GM19043 (cell line): ENCODE measurements around the gene RDX.
"Not testable (repeated sequence)": the region's sequence is repeated elsewhere in the genome, so short reads cannot be mapped to it uniquely, and the experiment has no call there.

Source experiments
- ATAC-seq: cut with Tn5 transposase; IDR thresholded peaks from one replicate; pipeline ENCODE4 v1.9.1; 2021; ENCODE audit warnings: low read depth; ENCODE audit not compliant: unreplicated experiment

The RDX gene

DNA sequence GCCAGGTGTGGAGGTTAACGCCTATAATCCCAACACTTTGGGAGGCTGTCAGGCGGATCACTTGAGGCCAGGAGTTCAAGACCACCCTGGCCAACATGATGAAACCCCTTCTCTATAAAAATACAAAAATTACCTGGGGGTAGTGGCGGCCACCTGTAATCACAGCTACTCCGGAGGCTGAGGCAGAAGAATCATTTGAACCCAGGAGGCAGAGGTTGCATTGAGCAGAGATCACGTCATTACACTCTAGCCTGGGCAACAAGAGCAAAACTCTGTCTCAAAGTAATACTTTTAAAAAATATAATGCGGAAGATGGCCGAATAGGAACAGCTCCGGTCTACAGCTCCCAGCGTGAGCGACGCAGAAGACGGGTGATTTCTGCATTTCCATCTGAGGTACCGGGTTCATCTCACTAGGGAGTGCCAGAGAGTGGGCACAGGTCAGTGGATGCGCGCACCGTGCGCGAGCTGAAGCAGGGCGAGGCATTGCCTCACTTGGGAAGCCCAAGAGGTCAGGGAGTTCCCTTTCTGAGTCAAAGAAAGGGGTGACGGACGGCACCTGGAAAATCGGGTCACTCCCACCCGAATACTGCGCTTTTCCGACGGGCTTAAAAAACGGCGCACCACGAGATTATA is 87.6 kb downstream of the RDX start:
- ATAC-seq: not testable (repeated sequence)

DNA sequence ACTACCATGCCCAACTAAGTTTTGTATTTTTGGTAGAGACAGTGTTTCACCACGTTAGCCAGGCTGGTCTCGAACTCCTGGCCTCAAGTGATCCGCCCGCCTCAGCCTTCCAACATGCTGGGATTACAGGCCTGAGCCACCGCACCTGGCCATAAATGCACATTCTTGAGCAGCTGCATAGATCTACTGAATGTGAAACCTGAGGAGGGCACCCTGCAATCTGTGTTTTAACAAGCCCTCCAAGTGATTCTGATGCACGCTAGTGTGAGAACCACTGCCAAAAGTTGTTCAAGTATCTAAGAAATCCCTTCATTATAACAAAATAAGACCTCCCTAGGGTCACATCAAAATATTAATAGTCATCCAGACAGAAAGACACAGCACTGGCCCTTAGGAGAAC is 89.3 kb downstream of the RDX start:
- ATAC-seq: no peak

DNA sequence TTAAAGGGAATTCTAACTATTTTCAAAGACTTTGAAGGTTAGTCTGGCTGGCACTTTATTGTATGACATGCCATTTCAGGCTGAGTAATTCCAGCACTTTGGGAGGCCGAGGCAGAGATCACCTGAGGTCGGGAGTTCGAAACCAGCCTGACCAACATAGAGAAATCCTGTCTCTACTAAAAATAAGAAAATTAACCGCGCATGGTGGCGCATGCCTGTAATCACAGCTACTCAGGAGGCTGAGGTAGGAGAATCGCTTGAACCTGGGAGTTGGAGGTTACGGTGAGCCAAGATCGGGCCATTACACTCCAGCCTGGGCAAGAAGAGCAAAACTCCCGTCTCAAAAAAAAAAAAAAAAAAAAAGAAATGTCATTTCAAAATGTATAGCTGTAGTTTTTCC is 95.6 kb downstream of the RDX start:
- ATAC-seq: no peak

DNA sequence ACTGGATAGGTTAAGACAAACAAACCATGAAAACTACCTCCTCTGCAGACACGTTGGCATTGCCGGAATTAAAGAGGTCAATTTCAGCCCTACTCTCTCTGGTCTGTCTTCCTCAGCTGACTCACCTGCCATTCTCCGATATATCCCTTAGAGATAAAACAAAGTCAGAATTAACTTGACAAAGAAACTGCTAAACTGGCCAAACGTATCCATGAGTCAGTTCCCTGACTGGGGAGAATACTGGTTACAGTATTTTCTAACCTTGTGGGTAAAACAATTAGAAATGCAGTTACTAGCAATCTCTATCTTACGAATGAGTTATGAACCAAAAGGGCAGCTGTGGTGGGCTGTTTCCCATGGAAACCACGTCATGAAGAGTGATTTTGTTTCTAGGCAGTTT is 96.2 kb downstream of the RDX start:
- no peak for ATAC-seq

DNA sequence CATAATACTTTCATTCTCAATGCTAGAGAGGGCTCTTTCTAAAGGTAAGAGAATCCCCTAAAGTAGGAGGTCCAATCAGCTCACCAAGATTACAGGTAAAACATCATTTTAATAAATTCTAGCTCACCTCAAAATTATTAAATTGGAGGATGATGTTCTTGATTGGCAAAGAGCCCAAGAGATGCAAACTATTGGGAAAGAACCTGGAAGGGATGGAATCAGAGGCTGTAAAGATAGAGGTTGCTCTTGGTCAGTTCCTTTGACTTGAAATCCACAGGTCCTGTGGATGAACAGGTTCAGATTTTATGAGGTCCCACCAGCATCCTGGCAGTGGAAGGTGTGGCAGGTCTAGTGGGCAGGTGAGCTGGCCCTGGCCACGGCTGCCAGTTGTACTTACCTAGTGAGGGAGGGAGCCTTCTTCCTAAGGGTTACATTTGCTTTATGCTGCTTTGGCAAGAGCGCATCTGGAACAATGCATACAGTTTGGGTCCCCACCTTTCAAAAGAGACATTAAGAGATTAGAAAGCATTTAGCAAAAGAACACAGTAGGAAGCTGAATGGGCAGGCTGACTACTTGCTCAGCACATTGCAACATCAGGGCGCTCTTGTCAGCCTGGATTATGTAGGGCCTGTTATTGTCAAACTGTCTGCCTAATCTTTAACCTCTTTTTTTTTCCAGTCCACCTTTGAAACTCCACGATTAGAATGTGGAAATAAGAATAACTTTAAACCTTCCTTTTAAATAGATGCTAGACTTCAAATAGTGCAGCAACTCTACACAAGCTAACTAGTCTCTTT is 97.0 kb downstream of the RDX start:
- no peak for ATAC-seq

DNA sequence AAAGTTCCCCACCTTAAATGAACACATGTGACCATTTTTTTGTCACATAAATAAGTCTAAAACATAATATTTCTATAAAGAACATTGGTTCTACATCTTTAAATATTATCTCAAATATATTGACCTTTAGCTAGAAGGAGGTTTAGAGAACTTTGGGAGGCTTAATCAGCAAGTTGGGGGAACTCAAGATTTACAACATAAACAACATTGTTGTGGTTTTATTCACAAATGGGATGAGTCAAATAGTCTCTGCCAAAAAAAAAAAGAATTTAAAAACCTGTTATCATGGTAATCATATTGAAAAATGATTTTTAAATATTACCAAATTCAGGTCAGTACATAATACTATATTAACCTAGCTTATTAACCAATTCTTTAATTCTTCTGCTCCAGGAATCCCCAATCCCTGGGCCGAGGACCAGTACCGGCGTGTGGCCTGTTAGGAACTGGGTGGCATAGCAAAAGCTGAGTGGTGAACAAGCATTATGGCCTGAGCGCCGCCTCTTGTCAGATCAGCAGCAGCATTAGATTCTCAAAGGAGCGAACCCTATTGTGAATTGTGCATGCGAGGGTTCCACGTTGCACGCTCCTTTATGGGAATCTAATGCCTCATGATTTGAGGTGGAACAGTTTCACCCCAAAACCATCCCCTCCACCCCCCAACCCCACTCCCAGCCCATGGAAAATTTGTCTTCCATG is 98.2 kb downstream of the RDX start:
- ATAC-seq: no peak

DNA sequence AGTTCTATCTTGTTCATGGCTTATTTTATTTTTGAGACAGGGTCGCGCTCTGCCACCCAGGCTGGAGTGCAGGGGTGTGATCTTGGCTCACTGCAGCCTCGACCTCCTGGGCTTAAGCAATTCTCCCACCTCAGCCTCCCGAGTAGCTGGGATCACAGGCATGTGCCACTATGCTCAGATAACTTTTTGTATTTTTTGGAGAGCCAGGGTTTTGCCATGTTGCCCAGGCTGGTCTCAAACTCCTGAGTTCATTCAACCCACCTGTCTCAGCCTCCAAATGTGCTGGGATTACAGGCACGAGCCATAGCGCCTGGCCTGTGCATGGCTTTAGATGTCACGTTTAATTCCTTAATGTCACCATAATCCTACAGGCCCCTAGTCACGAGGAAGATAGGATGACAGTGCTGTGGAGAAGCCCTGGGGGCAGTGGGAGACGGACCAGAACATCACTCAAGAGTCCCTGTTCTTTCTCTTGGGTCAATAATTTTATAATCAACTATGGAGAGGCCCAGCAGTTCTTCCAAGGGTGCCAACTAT is 99.5 kb downstream of the RDX start:
- no peak for ATAC-seq

DNA sequence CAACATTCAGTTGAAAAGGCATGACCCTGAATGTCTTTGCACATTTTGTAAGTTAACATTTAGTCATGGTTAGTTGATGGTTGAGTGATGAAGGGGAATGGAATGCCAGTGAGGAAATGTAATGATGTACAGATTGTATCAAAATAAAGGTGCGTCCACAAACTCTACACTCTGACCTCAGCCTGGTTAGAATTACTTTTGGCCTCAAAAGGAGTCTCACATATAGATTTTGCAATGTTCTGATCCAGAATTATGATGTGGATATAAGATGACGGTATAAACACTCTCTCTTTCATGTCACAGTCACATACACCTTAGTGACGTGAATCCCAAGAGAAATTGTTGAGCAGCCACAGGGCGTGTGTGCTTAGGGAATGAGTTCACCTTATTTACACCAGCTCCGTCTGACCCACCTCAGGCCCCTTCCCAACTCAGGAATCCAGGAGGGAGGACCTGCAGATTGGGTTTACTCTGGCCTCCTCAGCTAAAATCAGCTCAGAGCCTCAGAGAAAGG is 100.1 kb downstream of the RDX start:
- ATAC-seq: no peak

DNA sequence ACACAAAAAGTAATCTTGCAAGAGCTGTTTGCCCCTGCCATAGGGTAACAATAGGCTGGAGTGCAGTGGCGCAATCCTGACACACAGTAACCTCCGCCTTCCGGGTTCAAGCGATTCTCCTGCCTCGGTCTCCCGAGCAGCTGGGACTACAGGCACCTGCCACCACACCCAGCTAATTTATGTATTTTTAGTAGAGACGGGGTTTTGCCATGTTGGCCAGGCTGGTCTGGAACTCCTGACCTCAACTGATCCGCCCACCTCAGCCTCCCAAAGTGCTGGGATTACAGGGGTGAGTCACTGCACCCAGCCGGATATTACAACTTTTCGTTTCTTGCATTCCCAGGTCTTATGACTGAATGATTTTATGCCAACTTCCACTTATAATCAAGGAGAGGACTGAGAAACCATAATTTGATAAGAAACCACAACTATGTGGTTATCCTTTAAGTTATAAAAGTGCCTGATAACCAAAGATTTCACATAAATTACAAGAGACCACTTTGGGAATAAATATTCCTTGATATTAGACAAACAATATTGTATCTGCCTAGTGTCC is 102.1 kb downstream of the RDX start:
- not testable (repeated sequence) for ATAC-seq

DNA sequence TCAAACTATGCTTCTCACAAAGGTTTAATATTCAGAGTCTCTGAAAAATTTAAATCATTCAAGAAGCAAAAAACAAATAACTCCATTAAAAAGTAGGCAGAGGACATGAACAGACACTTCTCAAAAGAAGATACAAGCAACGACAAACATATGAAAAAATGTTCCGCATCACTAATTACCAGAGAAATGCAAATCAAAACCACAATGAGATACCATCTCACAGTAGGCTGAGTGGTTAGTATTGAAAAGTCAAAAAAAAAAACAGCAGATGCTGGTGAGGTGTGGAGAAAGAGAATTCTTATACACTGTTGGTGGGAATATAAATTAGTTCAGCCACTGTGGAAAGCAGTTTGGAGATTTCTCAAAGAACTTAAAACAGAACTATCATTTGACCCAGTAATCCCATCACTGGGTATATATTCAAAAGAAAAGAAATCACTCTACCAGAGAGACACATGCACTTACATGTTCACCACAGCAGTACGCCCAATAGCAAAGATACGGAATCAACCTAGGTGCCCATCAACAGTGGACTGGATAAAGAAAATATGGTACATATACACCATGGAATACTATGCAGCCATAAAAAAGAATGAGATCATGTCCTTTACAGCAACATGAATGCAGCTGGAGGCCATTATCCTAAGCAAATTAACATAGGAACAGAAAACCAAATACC is 103.7 kb downstream of the RDX start:
- not testable (repeated sequence) for ATAC-seq

DNA sequence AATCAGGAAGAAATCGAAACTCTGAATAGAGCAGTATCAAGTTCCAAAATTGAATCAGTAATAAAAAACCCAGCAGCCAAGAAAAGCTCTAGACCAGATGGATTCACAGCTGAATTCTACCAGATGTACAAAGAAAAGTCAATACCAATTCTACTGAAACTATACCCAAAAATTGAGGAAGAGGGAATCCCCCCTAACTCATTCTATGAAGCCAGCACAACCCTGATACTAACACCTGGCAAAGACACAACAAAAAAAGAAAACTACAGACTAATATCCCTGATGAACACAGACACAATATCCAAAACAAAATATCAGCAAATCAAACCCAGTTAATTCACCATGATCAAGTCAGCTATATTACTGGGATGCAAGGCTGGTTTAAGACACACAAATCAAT is 105.5 kb downstream of the RDX start:
- no peak for ATAC-seq

DNA sequence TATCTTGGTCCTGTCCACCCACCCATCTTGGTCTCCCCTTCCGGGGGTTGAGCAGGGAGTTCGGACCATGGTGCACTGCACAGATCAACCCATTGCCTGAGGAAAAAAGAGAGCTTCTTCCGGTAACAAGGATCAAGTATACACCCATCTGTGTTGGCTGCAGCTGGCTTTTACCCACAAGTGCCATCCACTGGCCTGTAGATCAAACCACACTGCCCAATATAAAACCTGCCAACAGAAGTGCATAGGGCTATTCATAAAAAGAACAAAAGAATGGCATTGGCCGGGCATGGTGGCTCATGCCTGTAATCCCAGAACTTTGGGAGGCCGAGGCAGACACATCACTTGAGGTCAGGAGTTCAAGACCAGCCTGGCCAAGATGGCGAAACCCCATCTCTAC is 108.7 kb downstream of the RDX start:
- no peak for ATAC-seq

DNA sequence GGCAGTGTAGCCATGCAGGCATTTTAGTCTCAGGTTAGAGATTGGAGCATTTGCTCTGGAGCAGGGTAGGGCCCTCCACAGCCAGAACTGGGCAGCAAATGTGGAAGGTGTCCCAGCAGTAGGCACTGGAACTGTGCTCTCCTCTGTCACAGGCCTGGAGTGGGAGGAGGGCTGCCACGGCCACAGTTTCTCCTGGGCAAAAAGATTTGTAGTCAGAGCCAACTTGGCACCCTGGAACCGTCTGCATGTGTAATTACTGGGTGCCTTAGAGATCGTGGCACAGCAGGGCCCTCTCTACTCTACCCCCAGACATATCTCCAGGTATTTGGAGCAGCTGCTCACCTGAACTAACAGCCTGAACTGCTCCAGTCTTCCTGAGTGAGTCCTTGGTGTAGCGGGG is 109.5 kb downstream of the RDX start:
- ATAC-seq: no peak

DNA sequence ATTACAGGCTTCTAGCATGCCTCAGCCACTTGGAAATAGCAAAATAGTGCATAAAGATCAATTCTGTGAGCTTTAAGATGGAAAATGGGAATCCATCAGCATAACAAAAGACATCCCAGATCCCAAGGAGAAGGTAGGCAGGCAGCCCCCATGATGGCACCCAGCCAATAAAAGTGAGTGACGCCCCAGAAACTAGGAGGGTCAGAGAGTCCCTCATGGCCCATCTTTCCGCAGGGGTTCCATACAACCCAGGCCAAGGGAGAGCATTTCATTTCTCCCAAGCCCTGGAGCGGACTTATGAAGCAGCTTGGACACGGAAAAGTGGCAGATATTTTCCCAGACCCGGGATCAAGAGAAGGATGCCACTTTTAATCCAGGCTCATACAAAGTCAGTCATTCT is 110.0 kb downstream of the RDX start:
- ATAC-seq: no peak

DNA sequence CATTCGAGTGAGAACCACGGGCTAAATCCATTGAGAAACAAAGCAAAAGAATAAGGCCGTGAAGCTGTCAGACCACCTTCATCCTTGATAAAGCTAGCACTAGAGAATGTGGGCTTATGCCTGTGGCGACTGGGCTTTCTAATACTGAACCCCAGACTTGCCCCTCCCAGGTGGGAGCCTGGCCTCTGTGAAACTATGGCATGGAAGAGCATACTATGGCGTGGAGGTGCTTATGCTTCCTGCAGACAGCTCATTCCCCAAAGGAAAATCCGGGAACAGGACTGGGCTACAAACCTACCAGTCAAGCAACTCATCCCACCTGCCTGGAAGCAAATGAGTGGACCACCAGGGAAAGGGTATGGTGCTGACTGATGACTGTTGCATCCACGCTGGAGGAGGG is 110.8 kb downstream of the RDX start:
- ATAC-seq: no peak

DNA sequence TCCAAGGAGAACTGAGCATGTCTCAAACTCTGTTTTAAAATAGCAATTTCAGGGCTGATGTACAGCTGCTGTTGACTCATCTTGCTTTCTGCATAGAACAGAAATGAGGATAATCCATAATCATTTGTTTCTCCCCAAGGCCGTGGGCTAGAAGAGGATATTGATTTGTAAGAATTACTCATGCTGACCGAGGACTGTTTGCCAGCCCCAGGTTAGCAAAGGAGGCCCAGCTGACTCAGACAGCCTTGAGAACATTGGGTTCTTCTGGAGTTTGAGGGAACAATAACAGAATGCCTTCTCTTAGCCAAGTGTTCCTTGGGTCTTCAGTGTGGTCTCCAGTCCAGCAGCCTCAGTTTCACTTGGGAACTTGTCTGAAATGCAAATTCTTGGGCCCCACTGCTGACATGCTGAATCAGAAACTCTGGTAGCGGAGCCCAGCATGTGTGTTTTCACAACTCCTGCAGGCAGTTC is 111.3 kb downstream of the RDX start:
- ATAC-seq: no peak

DNA sequence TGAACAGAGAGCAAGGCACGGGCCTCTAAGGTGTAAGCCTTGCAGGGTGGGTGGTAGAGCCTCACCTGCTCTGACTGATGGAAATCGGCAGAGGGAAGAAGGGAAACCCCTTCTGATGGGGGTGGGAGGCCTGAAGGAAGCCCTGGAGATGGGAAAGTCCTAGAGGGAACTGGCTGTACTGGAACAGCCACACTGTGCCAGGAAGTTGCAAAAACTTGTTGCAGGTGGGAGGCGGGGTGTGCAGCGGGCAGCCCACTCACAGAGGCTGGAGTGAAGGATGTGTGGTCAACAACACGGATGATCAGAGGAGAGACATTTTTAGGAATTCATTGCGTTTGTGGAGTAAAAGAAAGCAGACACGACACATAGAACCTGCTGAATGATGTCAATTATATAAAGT is 112.0 kb downstream of the RDX start:
- no peak for ATAC-seq

DNA sequence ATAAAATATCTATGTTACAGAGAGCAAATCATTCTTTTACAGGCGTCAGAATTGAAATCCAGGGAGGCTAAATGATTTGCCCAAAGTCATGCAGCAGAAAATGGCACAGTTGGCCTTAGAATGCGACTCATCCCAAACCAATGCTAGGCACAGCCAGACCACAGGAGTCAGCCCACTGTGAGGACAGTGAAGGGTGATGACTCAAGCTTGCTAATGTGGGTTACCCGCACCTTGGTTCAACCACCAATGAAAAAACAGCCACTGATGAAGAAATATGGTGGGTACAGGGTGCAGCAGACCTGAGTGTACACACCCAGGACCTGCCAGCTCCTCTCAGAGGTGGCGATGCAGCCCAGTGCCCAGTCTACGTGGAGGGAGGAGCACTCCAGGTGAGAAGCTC is 113.5 kb downstream of the RDX start:
- ATAC-seq: no peak

DNA sequence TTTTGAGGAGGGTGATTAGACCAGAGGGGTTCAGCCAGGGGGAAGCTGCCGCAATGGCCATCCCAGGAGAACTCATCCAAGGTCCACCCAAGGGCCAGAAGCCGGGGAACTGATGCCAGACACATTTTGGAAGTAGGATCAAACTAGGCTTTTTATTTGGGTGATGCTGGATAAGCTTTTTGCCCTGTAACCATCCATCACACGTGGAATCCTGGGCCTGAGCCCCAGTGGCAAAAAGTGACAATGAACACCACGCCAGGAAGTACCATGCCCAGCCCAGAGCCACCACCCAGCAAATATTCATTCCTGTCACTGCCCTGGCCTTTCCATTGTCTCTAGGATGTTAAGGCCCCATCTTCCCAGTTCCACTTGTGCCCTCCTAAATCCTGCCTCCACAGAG is 117.3 kb downstream of the RDX start:
- no peak for ATAC-seq

DNA sequence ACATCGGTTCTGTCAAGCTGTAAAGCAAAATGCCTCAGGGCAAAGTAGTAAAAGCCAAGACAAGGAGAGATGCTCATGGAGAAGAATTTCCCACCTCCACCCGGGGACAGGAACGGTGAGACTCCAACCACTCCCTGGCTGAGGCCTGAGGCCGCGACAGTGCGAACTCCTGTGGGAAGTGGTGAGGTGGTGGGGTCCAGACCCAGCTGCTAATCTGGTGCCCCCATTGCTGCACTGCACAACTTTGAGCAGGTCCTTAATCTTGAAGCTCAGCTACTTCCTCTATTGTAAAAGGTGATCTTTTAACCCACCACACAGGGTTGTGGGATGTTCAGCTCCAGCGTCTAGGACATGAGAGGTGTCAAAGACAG is 119.3 kb downstream of the RDX start:
- ATAC-seq: no peak
